Brain microvascular endothelial cell (primary cell): ENCODE measurements around the gene GIMAP8.

Experiments
- DNase-seq: peaks from one replicate; pipeline ENCODE4 v3.0.0-alpha.2; 2020
- H3K27ac ChIP-seq: fragments of 250-450 bp; sonication (Bioruptor Pico); 2 replicates; pipeline ENCODE4 v1.5.1; 2020; ENCODE audit warnings: mild to moderate bottlenecking, moderate library complexity
- H3K27me3 ChIP-seq: fragments of 250-450 bp; sonication (Bioruptor Pico); replicated peaks from 2 replicates; pipeline ENCODE4 v1.5.1; 2020; ENCODE audit warnings: mild to moderate bottlenecking
- H3K36me3 ChIP-seq: fragments of 250-450 bp; sonication (Bioruptor Pico); replicated peaks from 2 replicates; pipeline ENCODE4 v1.5.1; 2020; ENCODE audit warnings: mild to moderate bottlenecking
- H3K4me3 ChIP-seq: 2 replicates; pipeline ENCODE4 v1.5.1; 2011; ENCODE audit warnings: low read depth, mild to moderate bottlenecking, control low read depth, low read length, moderate library complexity
- in situ Hi-C: cut with HindIII; loops from 2 replicates; pipeline ENCODE4 v1.10.0; 2017; ENCODE audit warnings: low sequenced_read_pairs, low pct_ligation_motif_present
- TF ChIP-seq, protein P1 (sequence below): IDR thresholded peaks from 2 replicates; pipeline ENCODE4 v1.5.1; 2011; ENCODE audit warnings: low read depth, mild to moderate bottlenecking, moderate library complexity, low read length, control low read depth, inconsistent platforms; ENCODE audit errors: missing control alignments

GIMAP8 gene

DNA sequence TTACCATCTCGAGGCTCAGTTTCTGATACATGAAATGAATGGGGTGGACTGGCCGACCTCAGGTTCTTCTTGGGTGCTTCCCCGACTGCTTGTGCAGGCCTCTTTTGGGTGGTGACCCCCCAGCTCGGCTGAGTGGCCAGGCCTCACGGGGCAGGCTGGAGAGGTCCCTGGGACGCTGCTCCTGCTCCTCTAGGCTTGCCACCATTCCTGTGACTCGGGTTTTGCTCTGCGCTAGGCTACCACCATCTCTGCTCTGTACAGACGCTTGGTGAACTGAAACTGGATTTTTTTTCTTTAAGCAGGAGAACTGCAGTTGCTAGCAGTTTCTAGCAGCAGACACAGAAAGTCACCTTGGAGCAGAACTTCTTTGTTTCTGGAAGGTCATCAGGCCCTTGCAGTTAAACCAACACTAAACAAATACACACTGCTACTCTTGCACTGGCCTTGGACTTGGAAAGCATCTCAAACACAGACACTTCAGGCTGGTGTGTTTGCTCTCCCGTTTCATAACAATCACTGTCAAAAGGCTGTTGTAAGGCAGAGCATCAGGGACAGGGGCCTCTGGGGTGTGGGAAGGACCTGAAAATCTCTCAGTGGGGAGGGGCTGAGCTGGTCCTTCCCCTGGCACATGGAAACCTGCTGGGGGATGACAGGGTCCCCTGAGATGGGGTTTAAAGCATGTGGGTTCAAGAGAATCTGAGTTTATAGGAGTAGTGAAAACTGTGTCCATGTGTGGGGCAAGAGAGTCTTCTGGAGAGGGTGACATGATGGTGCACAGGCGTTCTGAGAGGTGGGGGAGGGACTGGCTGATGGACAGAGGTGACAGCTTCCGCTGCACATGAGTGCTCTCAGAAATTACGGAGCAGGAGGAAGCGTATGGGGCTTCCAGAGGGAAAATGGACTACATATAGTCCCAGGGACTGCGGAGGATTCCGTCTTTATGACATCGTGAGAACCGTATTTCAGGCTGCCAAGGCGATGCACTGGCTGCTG, 35.0 kb upstream of the GIMAP8 start:
- TF ChIP-seq, protein P1, sequence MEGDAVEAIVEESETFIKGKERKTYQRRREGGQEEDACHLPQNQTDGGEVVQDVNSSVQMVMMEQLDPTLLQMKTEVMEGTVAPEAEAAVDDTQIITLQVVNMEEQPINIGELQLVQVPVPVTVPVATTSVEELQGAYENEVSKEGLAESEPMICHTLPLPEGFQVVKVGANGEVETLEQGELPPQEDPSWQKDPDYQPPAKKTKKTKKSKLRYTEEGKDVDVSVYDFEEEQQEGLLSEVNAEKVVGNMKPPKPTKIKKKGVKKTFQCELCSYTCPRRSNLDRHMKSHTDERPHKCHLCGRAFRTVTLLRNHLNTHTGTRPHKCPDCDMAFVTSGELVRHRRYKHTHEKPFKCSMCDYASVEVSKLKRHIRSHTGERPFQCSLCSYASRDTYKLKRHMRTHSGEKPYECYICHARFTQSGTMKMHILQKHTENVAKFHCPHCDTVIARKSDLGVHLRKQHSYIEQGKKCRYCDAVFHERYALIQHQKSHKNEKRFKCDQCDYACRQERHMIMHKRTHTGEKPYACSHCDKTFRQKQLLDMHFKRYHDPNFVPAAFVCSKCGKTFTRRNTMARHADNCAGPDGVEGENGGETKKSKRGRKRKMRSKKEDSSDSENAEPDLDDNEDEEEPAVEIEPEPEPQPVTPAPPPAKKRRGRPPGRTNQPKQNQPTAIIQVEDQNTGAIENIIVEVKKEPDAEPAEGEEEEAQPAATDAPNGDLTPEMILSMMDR: no peak
- Histone ChIP-seq H3K27me3 (no peaks in the 10 kb centered on the region), H3K4me3 (no peak overlapping the region), H3K36me3 (no peaks in the 10 kb centered on the region), H3K27ac (no peak overlapping the region)
- DNase-seq: no peak
- in situ Hi-C loops: no loop called here

DNA sequence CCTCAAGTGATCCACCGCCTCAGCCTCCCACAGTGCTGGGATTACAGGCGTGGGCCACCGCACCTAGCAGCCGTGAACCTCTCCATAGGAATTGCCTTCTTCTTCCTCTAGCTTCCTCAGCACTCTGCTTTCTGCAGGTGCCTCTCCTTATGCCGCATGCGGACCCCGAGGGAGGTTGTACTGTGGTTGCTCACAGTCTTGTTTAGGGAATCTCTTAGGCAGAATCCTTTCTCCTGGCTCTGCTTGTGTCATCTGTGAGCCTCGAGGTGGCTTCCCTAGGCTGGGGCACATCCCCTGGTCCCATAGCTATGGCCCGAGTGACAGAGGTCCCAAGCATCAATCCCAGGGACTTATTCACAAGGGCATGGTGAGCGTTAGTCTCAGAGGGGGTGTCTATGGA, 33.2 kb upstream of the GIMAP8 start:
- in situ Hi-C loops: no loop called here
- no peak for DNase-seq
- Histone ChIP-seq H3K27me3 (no peaks in the 10 kb centered on the region), H3K36me3 (no peaks in the 10 kb centered on the region), H3K4me3 (no peak overlapping the region), H3K27ac (no peak overlapping the region)
- TF ChIP-seq, protein P1: no peak

DNA sequence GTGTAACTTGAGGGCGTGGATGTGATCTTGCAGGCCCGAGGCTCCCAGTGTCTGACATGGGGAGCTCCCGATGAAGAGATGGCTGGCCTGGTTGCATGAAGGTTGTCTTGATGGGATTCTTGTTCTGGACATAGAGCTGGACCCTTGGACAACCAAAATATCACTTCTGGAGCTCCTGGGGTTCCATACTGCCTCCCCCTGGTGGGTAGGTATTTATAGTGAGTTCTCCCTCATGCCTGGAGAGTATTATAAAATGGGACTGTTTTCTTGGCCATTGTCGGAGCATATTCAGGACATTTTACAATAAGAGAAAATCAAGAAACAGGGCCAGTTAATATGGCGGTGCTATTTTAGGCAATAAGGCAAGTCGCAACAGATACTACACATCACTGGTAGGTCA, 32.6 kb upstream of the GIMAP8 start:
- TF ChIP-seq, protein P1: peak; percentile 11
- DNase-seq: no peak
- no peaks in the 10 kb centered on the region for H3K36me3 ChIP-seq
- no peaks in the 10 kb centered on the region for H3K27me3 ChIP-seq
- no peak overlapping the region for H3K4me3 ChIP-seq
- no peak overlapping the region for H3K27ac ChIP-seq
- in situ Hi-C loops: no loop called here

DNA sequence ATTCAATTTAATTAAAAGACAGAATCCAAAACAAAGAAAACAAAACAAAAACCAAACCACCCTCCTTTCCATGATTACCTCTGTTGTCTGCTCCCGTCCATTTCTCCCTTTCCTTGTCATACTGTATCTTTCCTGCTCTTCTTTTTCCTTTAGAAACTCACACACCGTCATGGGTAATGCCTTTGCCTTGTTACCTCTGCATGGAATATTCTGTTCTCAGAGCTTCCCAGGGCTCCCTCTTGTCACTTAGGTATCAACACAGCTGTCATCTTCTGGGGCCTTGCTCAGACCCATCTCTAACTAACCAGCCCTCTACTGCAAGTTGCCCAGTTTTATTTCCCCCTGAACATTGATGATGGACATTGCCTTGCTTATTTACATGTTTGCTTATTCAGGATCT, 30.2 kb upstream of the GIMAP8 start:
- H3K27me3 ChIP-seq: no peaks in the 10 kb centered on the region

DNA sequence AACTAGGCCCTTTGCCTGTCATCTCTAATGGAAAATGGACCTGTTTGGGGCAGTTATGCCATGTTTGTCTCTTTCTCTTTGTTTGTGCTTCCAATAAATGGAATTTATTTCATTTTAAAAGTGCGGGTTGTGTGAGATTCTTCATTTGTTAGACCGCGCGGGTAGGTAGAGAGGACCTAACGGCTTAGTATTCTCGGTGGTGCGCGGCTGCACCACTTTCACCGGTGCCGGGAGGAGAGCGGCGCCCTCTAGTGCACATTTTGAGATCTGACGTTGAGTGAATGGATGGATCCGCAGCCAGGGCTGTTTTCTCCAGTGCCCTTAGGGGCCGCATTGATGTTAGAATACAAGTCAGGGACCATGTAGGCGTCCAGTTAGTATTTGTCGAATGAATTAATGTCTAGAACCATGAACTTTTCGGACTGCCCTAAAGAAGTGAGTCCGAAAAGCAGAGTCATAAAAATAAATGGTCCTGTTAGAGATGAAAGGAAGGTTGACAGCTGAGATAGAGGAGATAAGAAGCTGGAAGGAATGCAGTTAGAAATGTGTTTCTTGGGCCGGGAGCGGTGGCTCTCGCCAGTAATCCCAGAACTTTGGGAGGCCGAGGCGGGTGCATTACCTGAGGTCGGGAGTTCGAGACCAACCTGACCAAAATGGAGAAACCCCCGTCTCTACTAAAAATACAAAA, 29.3 kb upstream of the GIMAP8 start:
- in situ Hi-C loops: no loop called here
- H3K27ac ChIP-seq: no peak overlapping the region
- H3K36me3 ChIP-seq: no peaks in the 10 kb centered on the region
- DNase-seq: peak; percentile 72
- H3K4me3 ChIP-seq: no peak overlapping the region
- TF ChIP-seq, protein P1: peak; percentile 91
- no peaks in the 10 kb centered on the region for H3K27me3 ChIP-seq

More for the DNA sequence above, 30.2 kb upstream of the GIMAP8 start:
- no peak for DNase-seq
- H3K4me3 ChIP-seq: no peak overlapping the region
- no peak overlapping the region for H3K27ac ChIP-seq
- H3K36me3 ChIP-seq: no peaks in the 10 kb centered on the region
- in situ Hi-C loops: no loop called here
- TF ChIP-seq, protein P1: no peak
